Astrocyte of the spinal cord (primary cell): ENCODE measurements around the gene MAOB.

Experiments used
- DNase-seq: peaks from one replicate; pipeline ENCODE4 v3.0.0; 2011; ENCODE audit warnings: low read depth, low spot score
- H3K4me3 ChIP-seq: 2 replicates; pipeline ENCODE4 v1.5.1; 2011; ENCODE audit warnings: low read depth, mild to moderate bottlenecking, low read length, moderate library complexity
- CTCF ChIP-seq: IDR thresholded peaks from 2 replicates; pipeline ENCODE4 v1.5.1; 2012; ENCODE audit warnings: low read depth, mild to moderate bottlenecking, low read length, inconsistent platforms
- in situ Hi-C: cut with HindIII; loops from 2 replicates; pipeline ENCODE4 v1.10.0; 2017; ENCODE audit warnings: low sequenced_read_pairs

The MAOB gene

GRCh38 chrX:43897290-43897689, 15.0 kb upstream of the MAOB start:
- in situ Hi-C loops, result no loop called here
- no peak for DNase-seq
- no peak overlapping the region for H3K4me3 ChIP-seq
- no peak for TF ChIP-seq CTCF

GRCh38 chrX:43892336-43892870, 10.2 kb upstream of the MAOB start:
- TF ChIP-seq CTCF, result no peak
- in situ Hi-C loops, result no loop called here
- no peak for DNase-seq
- no peak overlapping the region for H3K4me3 ChIP-seq

GRCh38 chrX:43885617-43886016, 3.4 kb upstream of the MAOB start:
- no peak overlapping the region for H3K4me3 ChIP-seq
- no peak for DNase-seq
- TF ChIP-seq CTCF, result no peak
- in situ Hi-C loops, result no loop called here

GRCh38 chrX:43881410-43882293, 598 bp downstream of the MAOB start:
- in situ Hi-C loops, result no loop called here
- DNase-seq, result no peak
- no peak for TF ChIP-seq CTCF
- H3K4me3 ChIP-seq, result no peak overlapping the region

GRCh38 chrX:43880425-43880824, 1.8 kb downstream of the MAOB start:
- in situ Hi-C loops, result no loop called here
- DNase-seq, result no peak
- TF ChIP-seq CTCF, result no peak
- H3K4me3 ChIP-seq, result no peak overlapping the region

GRCh38 chrX:43878906-43879526, 3.2 kb downstream of the MAOB start:
- no peak for TF ChIP-seq CTCF
- H3K4me3 ChIP-seq, result no peak overlapping the region
- DNase-seq, result no peak

More at GRCh38 chrX:43878906-43879526, 3.2 kb downstream of the MAOB start:
- in situ Hi-C loops, result no loop called here
